Liver (tissue), 9 donors: ENCODE measurements around the gene AATF. TPM values are rescaled to one million over a fixed set of nuclear protein-coding genes. Genes with fewer than 3 reads are reported as not detected.

Experiments used
- DNase-seq: peaks from one replicate; pipeline ENCODE4 v3.0.0-alpha.2; 2017; ENCODE audit warnings: low spot score
- H3K27ac ChIP-seq, 2 donors: one replicate each; pipeline ENCODE4 v1.7.0; 2013; ENCODE audit warnings: inconsistent platforms in 2 of 2, low read length in 2 of 2, control low read depth in 1 of 2, low read depth in 1 of 2, mild to moderate bottlenecking in 1 of 2
- H3K27me3 ChIP-seq, 4 donors: one replicate each; pipeline versions ENCODE4 v1.6.1 to v1.7.0; 2013; ENCODE audit warnings: low read length in 3 of 4, inconsistent platforms in 1 of 4, mild to moderate bottlenecking in 1 of 4, moderate library complexity in 1 of 4; ENCODE audit not compliant: control insufficient read depth in 4 of 4, insufficient read depth in 4 of 4
- H3K36me3 ChIP-seq, 4 donors: one replicate each; pipeline versions ENCODE4 v1.6.1 to v1.7.0; 2013; ENCODE audit warnings: low read length in 3 of 4, mild to moderate bottlenecking in 3 of 4, low read depth in 1 of 4, moderate library complexity in 1 of 4; ENCODE audit not compliant: control insufficient read depth in 4 of 4, insufficient read depth in 3 of 4
- H3K4me1 ChIP-seq, 4 donors: one replicate each; pipeline versions ENCODE4 v1.6.1 to v1.7.0; 2013; ENCODE audit warnings: low read length in 3 of 4, mild to moderate bottlenecking in 3 of 4, moderate library complexity in 1 of 4; ENCODE audit not compliant: control insufficient read depth in 4 of 4, insufficient read depth in 4 of 4
- H3K4me3 ChIP-seq, 3 donors: one replicate each; pipeline versions ENCODE4 v1.6.1 to v1.7.0; 2013; ENCODE audit warnings: low read length in 3 of 3, control low read depth in 1 of 3, low read depth in 1 of 3, mild to moderate bottlenecking in 1 of 3
- H3K9ac ChIP-seq, 2 donors: one replicate each; pipeline ENCODE4 v1.7.0; 2013; ENCODE audit warnings: low read length in 2 of 2, mild to moderate bottlenecking in 2 of 2, moderate library complexity in 2 of 2, control low read depth in 1 of 2, low read depth in 1 of 2
- H3K9me3 ChIP-seq, 4 donors: one replicate each; pipeline versions ENCODE4 v1.6.1 to v1.7.0; 2013; ENCODE audit warnings: low read length in 3 of 4; ENCODE audit not compliant: control insufficient read depth in 4 of 4
- ATF3 ChIP-seq: IDR thresholded peaks from 2 replicates; pipeline ENCODE4 v1.6.1; 2016; ENCODE audit warnings: antibody characterized with exemption
- EGR1 ChIP-seq, 2 donors: IDR thresholded peaks; 2 replicates each; pipeline ENCODE4 v1.6.1; 2016 to 2018; ENCODE audit warnings: antibody characterized with exemption in 2 of 2, low read depth in 2 of 2
- GABPA ChIP-seq, 2 donors: IDR thresholded peaks in 1 of 2; conservative IDR thresholded peaks in 1 of 2; 2 replicates each; pipeline ENCODE4 v1.6.1; 2016; ENCODE audit warnings: antibody characterized with exemption in 2 of 2, mild to moderate bottlenecking in 1 of 2, moderate library complexity in 1 of 2
- HNF4A ChIP-seq, 2 donors: conservative IDR thresholded peaks; 2 replicates each; pipeline ENCODE4 v1.6.1; 2016; ENCODE audit warnings: antibody characterized with exemption in 2 of 2, mild to moderate bottlenecking in 2 of 2
- HNF4G ChIP-seq: IDR thresholded peaks from 2 replicates; pipeline ENCODE4 v1.6.1; 2016; ENCODE audit warnings: antibody characterized with exemption
- JUND ChIP-seq, 2 donors: IDR thresholded peaks; 2 replicates each; pipeline ENCODE4 v1.6.1; 2016; ENCODE audit warnings: antibody characterized with exemption in 2 of 2
- MAX ChIP-seq: IDR thresholded peaks from 2 replicates; pipeline ENCODE4 v1.6.1; 2016; ENCODE audit warnings: antibody characterized with exemption
- NR2F2 ChIP-seq: IDR thresholded peaks from 2 replicates; pipeline ENCODE4 v1.6.1; 2016; ENCODE audit warnings: antibody characterized with exemption
- RAD21 ChIP-seq, 2 donors: IDR thresholded peaks; 2 replicates each; pipeline ENCODE4 v1.6.1; 2016; ENCODE audit warnings: antibody characterized with exemption in 2 of 2, mild to moderate bottlenecking in 2 of 2
- REST ChIP-seq: IDR thresholded peaks from 2 replicates; pipeline ENCODE4 v1.6.1; 2016; ENCODE audit warnings: antibody characterized with exemption, mild to moderate bottlenecking
- RXRA ChIP-seq, 2 donors: IDR thresholded peaks; 2 replicates each; pipeline ENCODE4 v1.6.1; 2017 to 2018; ENCODE audit warnings: antibody characterized with exemption in 2 of 2, mild to moderate bottlenecking in 1 of 2
- TAF1 ChIP-seq: conservative IDR thresholded peaks from 2 replicates; pipeline ENCODE4 v1.6.1; 2016; ENCODE audit warnings: antibody characterized with exemption, mild to moderate bottlenecking
- ZBTB33 ChIP-seq: IDR thresholded peaks from 2 replicates; pipeline ENCODE4 v1.6.1; 2016; ENCODE audit warnings: antibody characterized with exemption
- WGBS: extraction: QIAGEN DNeasy Blood & Tissue Kit; methylation state at CpG from one replicate; pipeline ENCODE4 v1.1.7; 2013; 5-methylcytosine and 5-hydroxymethylcytosine counted together
- polyA plus RNA-seq, 2 donors: library from polyadenylated mRNA; stranded (reverse) in 1 of 2; unstranded in 1 of 2; fragments of 200-250 nt in 1 of 2; fragments of >200 nt in 1 of 2; fragmentation: Nextera tagmentation in 1 of 2; extraction: Ambion mirVana in 1 of 2; gene quantifications; one replicate each; pipeline versions ENCODE4 v1.2.1 to v1.2.3, GENCODE V29; 2013 to 2015
- total RNA-seq, 2 donors: library from RNA; depleted of rRNA; stranded (reverse); fragments of >200 nt; gene quantifications; one replicate each; pipeline ENCODE4 v1.2.3, GENCODE V29; 2014
- TF ChIP-seq, protein P1 (sequence below): fragments of 150-350 bp; IDR thresholded peaks from 2 replicates; pipeline ENCODE4 v1.5.1; 2017; ENCODE audit warnings: improper control_type of control experiment, low read depth, low read length; ENCODE audit not compliant: missing input control
- donor health status: healthy.
- donor health status: healthy.
- donor health status: healthy.
- donor health status: healthy.
- donor health status: healthy.

AATF gene
- total and polyA plus RNA-seq, 4 donors, result 10.8 to 16.9 (median 13.4) TPM

GRCh38 chr17:36918211-36918691 is 30.5 kb upstream of the AATF start:
- DNase-seq, result no peak
- TF ChIP-seq GABPA (IDR thresholded peaks at IDR 0.05 in 1 of 2, conservative IDR thresholded peaks at IDR 0.05 in 1 of 2) (no peak), REST (no peak), HNF4A (conservative IDR thresholded peaks at IDR 0.05) (no peak)
- TF ChIP-seq, protein P1, sequence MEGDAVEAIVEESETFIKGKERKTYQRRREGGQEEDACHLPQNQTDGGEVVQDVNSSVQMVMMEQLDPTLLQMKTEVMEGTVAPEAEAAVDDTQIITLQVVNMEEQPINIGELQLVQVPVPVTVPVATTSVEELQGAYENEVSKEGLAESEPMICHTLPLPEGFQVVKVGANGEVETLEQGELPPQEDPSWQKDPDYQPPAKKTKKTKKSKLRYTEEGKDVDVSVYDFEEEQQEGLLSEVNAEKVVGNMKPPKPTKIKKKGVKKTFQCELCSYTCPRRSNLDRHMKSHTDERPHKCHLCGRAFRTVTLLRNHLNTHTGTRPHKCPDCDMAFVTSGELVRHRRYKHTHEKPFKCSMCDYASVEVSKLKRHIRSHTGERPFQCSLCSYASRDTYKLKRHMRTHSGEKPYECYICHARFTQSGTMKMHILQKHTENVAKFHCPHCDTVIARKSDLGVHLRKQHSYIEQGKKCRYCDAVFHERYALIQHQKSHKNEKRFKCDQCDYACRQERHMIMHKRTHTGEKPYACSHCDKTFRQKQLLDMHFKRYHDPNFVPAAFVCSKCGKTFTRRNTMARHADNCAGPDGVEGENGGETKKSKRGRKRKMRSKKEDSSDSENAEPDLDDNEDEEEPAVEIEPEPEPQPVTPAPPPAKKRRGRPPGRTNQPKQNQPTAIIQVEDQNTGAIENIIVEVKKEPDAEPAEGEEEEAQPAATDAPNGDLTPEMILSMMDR, result no peak
- Histone ChIP-seq H3K4me3 (no peak overlapping the region), H3K4me1 (no peaks in the 10 kb centered on the region), H3K27me3 (peaks cover 0 to 3% (median 0%) of the 10 kb centered on the region in 4 donors), H3K9ac (no peak overlapping the region), H3K9me3 (no peaks in the 10 kb centered on the region), H3K36me3 (no peaks in the 10 kb centered on the region), H3K27ac (no peak overlapping the region)
- WGBS, result 47% methylated on average over 3 of the region's 3 CpGs

DNA sequence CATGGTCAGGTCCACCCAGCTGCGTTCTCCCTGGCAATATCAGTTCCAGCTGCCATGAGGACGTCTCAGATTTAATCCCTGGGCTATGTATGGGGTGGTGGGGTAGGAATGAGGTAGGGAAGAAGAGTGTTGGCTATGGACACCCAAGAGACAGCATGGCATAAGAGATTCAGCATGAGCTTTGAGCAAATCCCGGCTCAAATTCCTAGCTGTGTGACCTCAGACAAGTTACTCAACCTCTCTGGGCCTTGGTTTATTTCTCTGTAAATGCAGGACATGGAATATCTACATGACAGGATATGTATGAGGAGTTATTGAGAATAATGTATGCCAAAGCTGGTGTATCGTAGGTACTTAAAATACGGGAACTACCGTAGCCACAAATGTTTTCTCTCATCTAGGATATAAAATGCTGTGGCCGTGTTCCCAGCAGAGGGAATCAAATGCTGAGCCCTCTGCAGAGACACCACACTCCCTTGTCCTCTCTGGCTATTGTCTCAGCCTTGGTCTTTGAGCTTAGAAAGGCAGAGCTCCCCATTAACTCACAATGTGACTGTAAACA is 29.3 kb upstream of the AATF start:
- Histone ChIP-seq H3K36me3 (no peaks in the 10 kb centered on the region), H3K4me1 (no peaks in the 10 kb centered on the region), H3K4me3 (no peak overlapping the region), H3K9me3 (no peaks in the 10 kb centered on the region), H3K27me3 (peaks cover 0 to 3% (median 0%) of the 10 kb centered on the region in 4 donors), H3K27ac (no peak overlapping the region), H3K9ac (no peak overlapping the region)
- no peak for DNase-seq
- TF ChIP-seq NR2F2 (no peak), ZBTB33 (no peak), EGR1 (IDR thresholded peaks at IDR 0.05; ENCODE audit: low read depth in 2 of 2) (no peak), RAD21 (IDR thresholded peaks at IDR 0.05) (no peak), HNF4A (conservative IDR thresholded peaks at IDR 0.05) (no peak), JUND (IDR thresholded peaks at IDR 0.05) (no peak), GABPA (IDR thresholded peaks at IDR 0.05 in 1 of 2, conservative IDR thresholded peaks at IDR 0.05 in 1 of 2) (no peak), ATF3 (no peak), RXRA (IDR thresholded peaks at IDR 0.05) (no peak), TAF1 (no peak), MAX (no peak), HNF4G (no peak)
- TF ChIP-seq, protein P1, result no peak
- 75% methylated on average over 7 of the region's 7 CpGs for WGBS
